ENCODE measurements around the gene CNOT11. TPM values are rescaled to one million over a fixed set of nuclear protein-coding genes. Genes with fewer than 3 reads are reported as not detected.
A peak's percentile ranks its signal among the peaks of the same experiment; 100 is the strongest.
"Not testable (repeated sequence)": the region's sequence is repeated elsewhere in the genome, so short reads cannot be mapped to it uniquely, and the experiment has no call there.

The CNOT11 gene
- total RNA-seq, 1 experiment from 2014 or later = 67.7 TPM

GRCh38 chr2:101248756-101249155 lies 3.9 kb upstream of the CNOT11 start:
- H3K27me3 Mint-ChIP-seq (ENCODE audit: unreplicated experiment); H3K27ac Mint-ChIP-seq (ENCODE audit: unreplicated experiment); CTCF ChIA-PET; intact Hi-C loops (cut with micrococcal nuclease; ENCODE audit: unreplicated experiment); H3K4me3 Mint-ChIP-seq (ENCODE audit: low read depth, unreplicated experiment); H3K9me3 Mint-ChIP-seq (ENCODE audit: low read depth, unreplicated experiment); DNase-seq; BruUV-seq (replicated peaks): not testable (repeated sequence)
- Mint-ChIP-seq H3K4me1 (ENCODE audit: low read depth, unreplicated experiment) (peaks cover 33% of the 10 kb centered on the region), H3K36me3 (ENCODE audit: insufficient read depth, unreplicated experiment) (peaks cover 30% of the 10 kb centered on the region)

GRCh38 chr2:101249826-101250225 lies 2.9 kb upstream of the CNOT11 start:
- Mint-ChIP-seq H3K9me3 (ENCODE audit: low read depth, unreplicated experiment) (peaks cover 3% of the 10 kb centered on the region), H3K4me1 (ENCODE audit: low read depth, unreplicated experiment) (peaks cover 22% of the 10 kb centered on the region), H3K27ac (ENCODE audit: unreplicated experiment) (no peak overlapping the region), H3K27me3 (ENCODE audit: unreplicated experiment) (no peaks in the 10 kb centered on the region), H3K36me3 (ENCODE audit: insufficient read depth, unreplicated experiment) (peaks cover 30% of the 10 kb centered on the region), H3K4me3 (ENCODE audit: low read depth, unreplicated experiment) (no peak overlapping the region)
- CTCF ChIA-PET = interaction anchor here (1.4 kb wide), 1 partner anchor 9 kb away, joined by 5 read pairs; no protein-coding TSS in a partner anchor
- no TSS peak for BruUV-seq (replicated peaks)
- intact Hi-C loops (cut with micrococcal nuclease; ENCODE audit: unreplicated experiment) = no loop called here
- no peak for DNase-seq
- no peak for TF ChIP-seq CTCF (IDR thresholded peaks at IDR 0.05; ENCODE audit: unreplicated experiment)

GRCh38 chr2:101251246-101251781 lies 1.4 kb upstream of the CNOT11 start:
- BruUV-seq (replicated peaks); H3K27me3 Mint-ChIP-seq (ENCODE audit: unreplicated experiment); H3K9me3 Mint-ChIP-seq (ENCODE audit: low read depth, unreplicated experiment); DNase-seq; intact Hi-C loops (cut with micrococcal nuclease; ENCODE audit: unreplicated experiment): not testable (repeated sequence)
- Mint-ChIP-seq H3K4me3 (ENCODE audit: low read depth, unreplicated experiment) (peak overlapping the region; percentile 85), H3K27ac (ENCODE audit: unreplicated experiment) (peak overlapping the region; percentile 76), H3K4me1 (ENCODE audit: low read depth, unreplicated experiment) (peaks cover 32% of the 10 kb centered on the region), H3K36me3 (ENCODE audit: insufficient read depth, unreplicated experiment) (peaks cover 38% of the 10 kb centered on the region)
- CTCF ChIA-PET = interaction anchor here (0.6 to 2.0 kb wide), 6 partner anchors 11 to 214 kb away, joined by 3 to 15 read pairs (median 6); no protein-coding TSS in a partner anchor

- TF ChIP-seq CTCF (IDR thresholded peaks at IDR 0.05; ENCODE audit: unreplicated experiment) = peak; percentile 47
- DNase-seq = peak; percentile 67
- Mint-ChIP-seq H3K27me3 (ENCODE audit: unreplicated experiment) (no peaks in the 10 kb centered on the region), H3K9me3 (ENCODE audit: low read depth, unreplicated experiment) (peaks cover 3% of the 10 kb centered on the region), H3K27ac (ENCODE audit: unreplicated experiment) (peak overlapping the region; percentile 86), H3K4me3 (ENCODE audit: low read depth, unreplicated experiment) (peak overlapping the region; percentile 85), H3K36me3 (ENCODE audit: insufficient read depth, unreplicated experiment) (peaks cover 44% of the 10 kb centered on the region), H3K4me1 (ENCODE audit: low read depth, unreplicated experiment) (peaks cover 38% of the 10 kb centered on the region)
- intact Hi-C loops (cut with micrococcal nuclease; ENCODE audit: unreplicated experiment) = loop anchor here (1.0 kb wide), 2 partner anchors 12 to 55 kb away; no protein-coding TSS in a partner anchor
- TSS peak; percentile 70 for BruUV-seq (replicated peaks)
- CTCF ChIA-PET = interaction anchor here (0.8 to 2.0 kb wide), 7 partner anchors 12 to 239 kb away, joined by 3 to 15 read pairs (median 5); no protein-coding TSS in a partner anchor
Observed at GRCh38 chr2:101251844-101252407, 760 bp upstream of the CNOT11 start.

- peaks cover 3% of the 10 kb centered on the region for H3K9me3 Mint-ChIP-seq (ENCODE audit: low read depth, unreplicated experiment)
- no TSS peak for BruUV-seq (replicated peaks)
- H3K4me1 Mint-ChIP-seq (ENCODE audit: low read depth, unreplicated experiment) = peaks cover 41% of the 10 kb centered on the region
- no peak for TF ChIP-seq CTCF (IDR thresholded peaks at IDR 0.05; ENCODE audit: unreplicated experiment)
- peak overlapping the region; percentile 86 for H3K27ac Mint-ChIP-seq (ENCODE audit: unreplicated experiment)
- DNase-seq = peak; percentile 60
- peak overlapping the region; percentile 85 for H3K4me3 Mint-ChIP-seq (ENCODE audit: low read depth, unreplicated experiment)
- peaks cover 55% of the 10 kb centered on the region for H3K36me3 Mint-ChIP-seq (ENCODE audit: insufficient read depth, unreplicated experiment)
- CTCF ChIA-PET = interaction anchor here (0.6 to 1.4 kb wide), 6 partner anchors 35 to 292 kb away, joined by 3 to 6 read pairs (median 4); no protein-coding TSS in a partner anchor
- intact Hi-C loops (cut with micrococcal nuclease; ENCODE audit: unreplicated experiment) = no loop called here
- no peaks in the 10 kb centered on the region for H3K27me3 Mint-ChIP-seq (ENCODE audit: unreplicated experiment)
Observed at GRCh38 chr2:101253013-101253702, 472 bp downstream of the CNOT11 start.

All from Calu3 (cell line).